Gastrocnemius medialis (tissue), 4 donors: ENCODE data around the gene TPK1. TPM values are rescaled to one million over a fixed set of nuclear protein-coding genes. Genes with fewer than 3 reads are reported as not detected.

ENCODE experiments used
- ATAC-seq, 2 donors: fragments of 150-250 bp; one replicate each; pipeline ENCODE4 v1.9.1; 2016
- DNase-seq, 2 donors: peaks; one replicate each; pipeline ENCODE4 v3.0.0-alpha.2; 2019
- H3K27ac ChIP-seq, 4 donors: fragments of 200-600 bp; sonication (generic); 1 replicate in 1 of 4; 2 replicates in 3 of 4; pipeline ENCODE4 v1.5.1; 2016 to 2018; ENCODE audit warnings: mild to moderate bottlenecking in 2 of 4, moderate library complexity in 1 of 4
- H3K27me3 ChIP-seq, 3 donors: fragments of 200-600 bp; sonication (generic) in 2 of 3; 1 replicate in 1 of 3; 2 replicates in 2 of 3; pipeline versions ENCODE4 v1.5.1 to v1.6.0; 2016 to 2019; ENCODE audit warnings: mild to moderate bottlenecking in 1 of 3, moderate library complexity in 1 of 3
- H3K36me3 ChIP-seq, 2 donors: fragments of 200-600 bp; sonication (generic) in 1 of 2; one replicate each; pipeline ENCODE4 v1.5.1; 2017 to 2018
- H3K4me1 ChIP-seq, 2 donors: fragments of 200-600 bp; sonication (generic) in 1 of 2; one replicate each; pipeline ENCODE4 v1.5.1; 2016 to 2017; ENCODE audit warnings: mild to moderate bottlenecking in 2 of 2
- H3K4me3 ChIP-seq, 4 donors: fragments of 200-600 bp; sonication (generic) in 3 of 4; 1 replicate in 1 of 4; 2 replicates in 3 of 4; pipeline ENCODE4 v1.5.1; 2016 to 2019; ENCODE audit warnings: mild to moderate bottlenecking in 2 of 4
- H3K9me3 ChIP-seq, 3 donors: fragments of 200-600 bp; sonication (generic) in 2 of 3; 1 replicate in 1 of 3; 2 replicates in 2 of 3; pipeline ENCODE4 v1.5.1; 2016 to 2019
- CTCF ChIP-seq, 5 experiments: fragments of 450-650 bp in 3 of 5; fragments of 200-600 bp in 2 of 5; sonication (generic) in 2 of 5; IDR thresholded peaks in 4 of 5; conservative IDR thresholded peaks in 1 of 5; 1 replicate in 4 of 5; 2 replicates in 1 of 5; pipeline ENCODE4 v1.5.1; 2016 to 2019; ENCODE audit warnings: antibody characterized with exemption in 5 of 5, mild to moderate bottlenecking in 3 of 5, moderate library complexity in 3 of 5
- POLR2A ChIP-seq, 2 donors: fragments of 450-650 bp; IDR thresholded peaks; one replicate each; pipeline ENCODE4 v1.6.1; 2017; ENCODE audit warnings: antibody characterized with exemption in 2 of 2, mild to moderate bottlenecking in 2 of 2, moderate library complexity in 2 of 2
- in situ Hi-C, 4 donors: fragments of 200-750 bp; cut with MboI; loops; one replicate each; pipeline versions ENCODE4 v1.15.0 to v1.8.0; 2017; ENCODE audit warnings: low sequenced_read_pairs in 4 of 4
- intact Hi-C: fragments of 100-400 bp; cut with DNase I; formaldehyde crosslinking; loops from one replicate; pipeline ENCODE4 v1.15.1; 2023; ENCODE audit warnings: low total_unique reads
- total RNA-seq, 4 donors: library from RNA; depleted of rRNA; stranded (reverse); fragments of >200 nt; gene quantifications; one replicate each; pipeline versions ENCODE4 v1.1.0 to v1.2.3, GENCODE V29; 2016

TPK1 gene
- total RNA-seq, 4 donors from 2014 or later, result 2.0 to 6.9 (median 2.7) TPM

- TF ChIP-seq CTCF (IDR thresholded peaks at IDR 0.05 in 4 of 5, conservative IDR thresholded peaks at IDR 0.05 in 1 of 5) (no peak), POLR2A (IDR thresholded peaks at IDR 0.05) (no peak)
- in situ Hi-C loops, result no loop called here
- no peak overlapping the region for H3K27ac ChIP-seq
- no peak overlapping the region for H3K4me3 ChIP-seq
- peaks cover 0 to 4% (median 0%) of the 10 kb centered on the region in 3 donors for H3K9me3 ChIP-seq
- no peaks in the 10 kb centered on the region for H3K36me3 ChIP-seq
- no peaks in the 10 kb centered on the region for H3K4me1 ChIP-seq
- DNase-seq (no peak), ATAC-seq (no peak)
- intact Hi-C loops, result no loop called here
- no peaks in the 10 kb centered on the region for H3K27me3 ChIP-seq
These were observed 238.9 kb downstream of the TPK1 start for GRCh38 chr7:144596953-144597352.

GRCh38 chr7:144594580-144594979 lies 241.3 kb downstream of the TPK1 start:
- TF ChIP-seq CTCF (IDR thresholded peaks at IDR 0.05 in 4 of 5, conservative IDR thresholded peaks at IDR 0.05 in 1 of 5), result no peak
- no peak for TF ChIP-seq POLR2A (IDR thresholded peaks at IDR 0.05)
- Histone ChIP-seq H3K27me3 (no peaks in the 10 kb centered on the region), H3K9me3 (peaks cover 0 to 4% (median 0%) of the 10 kb centered on the region in 3 donors), H3K4me1 (no peaks in the 10 kb centered on the region), H3K36me3 (no peaks in the 10 kb centered on the region), H3K27ac (no peak overlapping the region), H3K4me3 (no peak overlapping the region)
- DNase-seq (no peak), ATAC-seq (no peak)
- in situ Hi-C loops (no loop called here), intact Hi-C loops (no loop called here)

- TF ChIP-seq POLR2A (IDR thresholded peaks at IDR 0.05) (no peak), CTCF (IDR thresholded peaks at IDR 0.05 in 4 of 5, conservative IDR thresholded peaks at IDR 0.05 in 1 of 5) (no peak)
- Histone ChIP-seq H3K4me1 (no peaks in the 10 kb centered on the region), H3K4me3 (no peak overlapping the region), H3K27ac (no peak overlapping the region), H3K36me3 (no peaks in the 10 kb centered on the region), H3K27me3 (no peaks in the 10 kb centered on the region), H3K9me3 (no peaks in the 10 kb centered on the region)
- intact Hi-C loops (no loop called here), in situ Hi-C loops (no loop called here)
- ATAC-seq (no peak), DNase-seq (no peak)
These were observed 247.2 kb downstream of the TPK1 start for GRCh38 chr7:144588559-144589051.

GRCh38 chr7:144587701-144588100 lies 248.2 kb downstream of the TPK1 start:
- Histone ChIP-seq H3K4me1 (no peaks in the 10 kb centered on the region), H3K27ac (no peak overlapping the region), H3K27me3 (no peaks in the 10 kb centered on the region), H3K9me3 (no peaks in the 10 kb centered on the region), H3K4me3 (no peak overlapping the region), H3K36me3 (no peaks in the 10 kb centered on the region)
- intact Hi-C loops, result no loop called here
- in situ Hi-C loops, result no loop called here
- ATAC-seq, result no peak
- no peak for TF ChIP-seq POLR2A (IDR thresholded peaks at IDR 0.05)
- TF ChIP-seq CTCF (IDR thresholded peaks at IDR 0.05 in 4 of 5, conservative IDR thresholded peaks at IDR 0.05 in 1 of 5), result no peak
- DNase-seq, result no peak

- in situ Hi-C loops (no loop called here), intact Hi-C loops (no loop called here)
- Histone ChIP-seq H3K27me3 (no peaks in the 10 kb centered on the region), H3K4me3 (no peak overlapping the region), H3K9me3 (no peaks in the 10 kb centered on the region), H3K4me1 (no peaks in the 10 kb centered on the region), H3K36me3 (no peaks in the 10 kb centered on the region), H3K27ac (no peak overlapping the region)
- no peak for TF ChIP-seq POLR2A (IDR thresholded peaks at IDR 0.05)
- no peak for TF ChIP-seq CTCF (IDR thresholded peaks at IDR 0.05 in 4 of 5, conservative IDR thresholded peaks at IDR 0.05 in 1 of 5)
- ATAC-seq, result no peak
- no peak for DNase-seq
These were observed 251.1 kb downstream of the TPK1 start for GRCh38 chr7:144584726-144585125.
